HuH-7.5 (cell line): ENCODE measurements around the gene FBRSL1.

Source experiments
- DNase-seq: peaks from one replicate; pipeline ENCODE4 v3.0.0; 2011; ENCODE audit warnings: low spot score

Gene FBRSL1

GRCh38 chr12:132511516-132512196 lies 21.7 kb downstream of the FBRSL1 start:
- no peak for DNase-seq

DNA sequence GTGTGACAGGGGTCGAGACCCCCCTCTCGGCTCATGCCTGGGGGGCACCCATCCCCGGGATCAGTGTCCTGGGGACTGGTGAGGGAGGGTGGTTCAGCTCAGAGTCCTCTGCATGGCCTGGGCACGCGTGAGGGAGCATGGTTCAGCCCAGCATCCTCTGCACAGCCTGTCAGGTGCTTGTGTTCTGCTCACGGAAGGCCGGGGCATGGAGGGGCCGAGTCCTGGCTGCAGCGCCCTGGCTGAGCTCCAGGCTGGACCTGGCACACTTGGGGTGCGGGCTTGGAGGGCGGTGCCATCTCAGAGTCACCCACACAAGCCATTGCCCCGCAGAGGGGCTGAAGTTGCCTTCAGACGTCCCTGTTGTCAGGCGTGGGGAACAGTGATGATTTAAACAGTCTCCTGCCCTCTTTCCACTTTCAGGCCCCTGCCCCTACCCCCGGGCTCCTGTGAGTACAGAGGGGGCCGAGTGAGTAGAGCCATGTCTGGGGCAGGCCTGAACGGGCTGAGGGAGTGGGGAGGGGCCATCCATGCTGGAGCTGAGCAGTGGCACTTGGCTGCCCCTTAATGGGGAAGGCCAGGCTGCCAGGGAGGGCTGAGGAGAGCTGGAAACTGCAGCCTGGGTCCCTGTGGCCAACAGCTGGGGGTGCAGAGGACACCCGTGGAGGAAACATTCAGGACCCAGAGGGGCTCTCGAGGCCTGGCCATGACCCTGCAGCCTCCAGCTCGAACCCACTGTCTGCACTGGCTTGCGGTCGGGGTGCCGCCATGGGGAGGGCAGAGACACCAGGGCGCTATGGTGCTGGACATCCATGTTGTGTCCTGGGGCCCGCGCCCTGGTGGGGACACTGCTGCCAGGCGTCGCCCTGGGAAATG lies 22.5 kb downstream of the FBRSL1 start:
- DNase-seq, result no peak

DNA sequence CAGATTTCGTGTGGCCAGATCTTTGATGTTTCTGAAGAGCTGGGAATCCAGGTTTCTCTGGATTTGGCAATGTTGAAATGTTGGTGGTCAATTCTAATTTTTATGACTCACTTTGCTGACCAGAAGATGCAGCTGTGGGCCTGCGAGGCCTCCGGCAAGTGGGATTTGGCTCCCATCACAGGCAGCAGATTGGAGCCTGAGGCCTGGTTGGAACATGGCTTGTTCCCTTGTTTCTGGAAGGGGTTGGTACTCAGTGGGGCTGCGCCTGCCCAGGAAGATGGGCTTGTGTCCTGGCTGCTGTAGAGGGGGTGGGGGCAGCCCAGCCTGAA lies 23.1 kb downstream of the FBRSL1 start:
- DNase-seq, result no peak

DNA sequence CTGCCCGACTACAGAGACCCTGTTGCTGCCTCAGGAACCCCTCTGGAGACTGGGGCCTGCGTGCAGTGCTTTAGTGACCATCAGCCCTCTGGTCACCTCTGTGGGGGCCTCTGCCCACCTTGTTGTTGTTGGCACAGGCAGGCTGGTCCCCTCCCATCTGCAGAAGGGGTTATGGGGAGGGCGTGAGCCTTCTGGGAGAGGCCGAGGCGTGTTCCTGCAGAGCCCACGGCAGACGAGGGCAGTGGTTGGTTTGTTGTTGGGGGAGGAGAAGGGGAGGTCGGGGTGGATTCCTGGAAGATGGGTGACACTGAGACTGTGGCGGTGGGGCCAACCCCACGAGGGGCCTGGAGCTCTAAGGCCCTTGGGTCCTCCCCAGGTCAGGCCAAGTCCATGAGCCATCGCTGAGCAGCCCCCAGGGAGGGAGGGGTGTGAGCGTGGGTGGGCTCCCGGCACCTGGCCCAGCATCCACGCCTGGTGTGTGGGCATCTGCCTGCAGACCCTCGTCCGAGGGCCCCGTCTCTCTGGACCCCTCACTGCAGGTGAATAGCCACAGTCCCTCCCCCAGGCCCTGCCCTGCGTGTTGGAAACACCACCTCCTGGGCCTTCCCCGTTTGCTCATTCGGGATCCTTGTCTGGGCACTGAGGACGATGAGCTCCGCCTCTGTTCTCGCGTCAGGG lies 23.6 kb downstream of the FBRSL1 start:
- no peak for DNase-seq

DNA sequence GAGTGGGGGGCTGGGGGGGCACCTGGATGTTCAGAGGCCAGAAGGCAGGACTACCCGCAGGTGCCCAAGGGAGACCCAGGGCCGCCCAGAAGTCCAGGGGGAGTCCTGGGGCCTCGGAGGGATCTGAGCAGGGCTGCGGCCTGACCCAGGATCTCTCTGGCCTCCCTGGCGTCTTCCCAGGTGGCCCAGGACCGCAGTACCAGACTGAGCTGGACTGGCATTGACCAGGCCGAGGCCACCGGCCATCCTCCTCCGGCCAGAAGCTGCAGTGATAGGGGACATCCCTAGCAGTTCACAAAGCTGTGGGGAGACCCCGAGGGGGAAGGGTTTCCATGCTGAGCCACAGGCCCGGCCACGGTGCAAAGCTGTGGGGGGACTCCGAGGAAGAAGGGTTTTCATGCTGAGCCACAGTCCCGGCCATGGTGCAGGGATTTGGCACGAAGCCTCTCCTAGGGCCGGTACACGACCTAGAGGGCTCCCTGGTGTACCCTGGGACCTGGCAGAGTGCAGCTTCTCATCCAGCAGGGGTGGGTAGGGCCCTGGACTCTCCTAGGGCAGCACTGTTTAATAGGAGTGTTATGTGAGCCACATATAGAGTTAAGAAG lies 24.4 kb downstream of the FBRSL1 start:
- DNase-seq, result no peak

- DNase-seq, result no peak
Measured at GRCh38 chr12:132514838-132515237, 24.9 kb downstream of the FBRSL1 start.

DNA sequence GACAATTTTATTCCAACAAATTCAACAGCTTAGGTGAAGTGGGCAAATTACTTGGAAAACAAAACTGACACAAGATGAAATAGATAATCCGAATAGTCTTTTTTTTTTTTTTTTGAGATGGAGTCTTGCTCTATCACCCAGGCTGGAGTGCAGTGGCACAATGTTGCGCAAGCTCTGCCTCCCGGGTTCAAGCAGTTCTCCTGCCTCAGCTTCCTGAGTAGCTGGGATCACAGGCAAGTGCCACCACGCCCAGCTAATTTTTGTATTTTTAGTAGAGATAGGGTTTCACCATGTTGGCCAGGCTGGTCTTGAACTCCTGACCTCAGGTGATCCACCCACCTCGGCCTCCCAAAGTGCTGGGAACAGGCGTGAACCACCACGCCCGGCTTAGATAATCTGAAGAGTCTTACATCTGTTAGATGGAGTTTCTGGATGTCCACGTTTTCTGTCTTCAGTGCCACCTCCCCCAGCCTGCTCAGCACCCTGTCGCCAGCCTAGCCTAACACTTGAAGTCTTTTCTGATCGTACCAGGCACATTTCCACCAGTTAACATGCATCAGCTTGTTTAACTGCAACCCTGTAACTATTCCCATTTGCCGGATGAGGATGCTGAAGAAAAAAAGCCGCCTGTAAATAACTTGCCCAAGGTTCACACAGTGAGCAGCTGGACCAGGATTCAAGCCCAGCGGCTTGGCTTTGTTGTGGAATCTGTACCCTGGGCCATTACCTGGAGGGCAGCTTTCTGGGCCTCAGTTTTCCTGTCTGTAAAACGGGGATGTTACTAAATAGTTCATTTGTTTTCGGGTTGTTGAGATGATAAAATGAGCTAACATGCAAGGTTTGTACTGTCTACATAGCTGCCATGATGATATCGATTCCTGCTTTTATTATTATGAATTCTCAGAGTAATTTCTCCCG lies 26.4 kb downstream of the FBRSL1 start:
- no peak for DNase-seq

DNA sequence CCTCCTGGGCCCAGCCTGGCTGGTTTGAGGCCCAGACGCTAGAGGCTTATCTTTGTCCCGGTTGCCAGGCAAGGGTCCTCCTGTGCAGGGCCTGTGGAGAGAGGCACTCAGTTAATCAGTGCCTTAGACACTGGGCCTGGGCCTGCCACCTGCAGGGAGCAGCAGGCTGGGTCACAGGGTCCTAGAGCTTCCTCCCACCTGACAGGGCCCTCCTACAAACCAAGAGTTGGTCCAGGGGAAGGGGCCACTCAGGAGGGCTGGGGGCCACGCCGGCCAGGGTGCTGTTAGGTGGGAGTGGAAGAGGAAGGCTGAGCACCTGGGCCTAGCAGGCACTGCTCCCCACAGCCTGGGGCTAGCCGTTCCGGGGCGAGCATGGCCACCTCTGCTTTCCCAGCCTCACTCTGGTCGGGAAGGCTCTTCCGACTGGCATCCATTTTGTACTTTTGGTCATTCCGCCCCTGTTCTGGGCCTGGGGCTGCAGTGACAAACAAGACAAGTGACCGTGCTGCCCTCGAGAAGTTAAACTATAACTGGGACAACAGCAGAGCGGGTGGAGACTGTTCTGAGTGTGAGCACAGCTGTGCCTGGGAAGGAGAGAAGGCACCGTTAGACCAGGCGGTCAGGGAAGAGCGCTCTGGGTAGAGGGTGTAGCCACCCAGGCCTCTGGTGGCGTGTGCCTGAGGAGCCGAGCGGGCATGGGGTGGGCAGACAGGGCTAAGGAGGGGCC lies 27.2 kb downstream of the FBRSL1 start:
- peak; percentile 83 for DNase-seq

DNA sequence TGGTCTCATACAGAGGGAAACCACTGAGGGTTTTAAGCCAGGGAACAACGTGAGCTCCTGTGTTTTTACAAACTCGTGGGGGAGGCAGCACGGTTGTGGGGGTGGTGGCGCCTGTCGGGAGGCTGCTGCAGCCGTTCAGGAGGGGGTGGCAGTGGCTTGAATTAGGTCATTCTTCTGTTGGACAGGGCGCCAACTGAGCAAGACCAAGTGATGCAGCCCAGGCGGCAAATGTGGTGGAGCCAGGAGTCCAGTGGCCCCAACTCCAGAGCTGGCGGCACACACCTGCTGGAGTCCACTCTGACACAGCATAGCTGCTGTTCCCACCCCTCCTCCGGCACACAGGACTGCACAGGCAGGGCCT lies 27.8 kb downstream of the FBRSL1 start:
- DNase-seq, result no peak

DNA sequence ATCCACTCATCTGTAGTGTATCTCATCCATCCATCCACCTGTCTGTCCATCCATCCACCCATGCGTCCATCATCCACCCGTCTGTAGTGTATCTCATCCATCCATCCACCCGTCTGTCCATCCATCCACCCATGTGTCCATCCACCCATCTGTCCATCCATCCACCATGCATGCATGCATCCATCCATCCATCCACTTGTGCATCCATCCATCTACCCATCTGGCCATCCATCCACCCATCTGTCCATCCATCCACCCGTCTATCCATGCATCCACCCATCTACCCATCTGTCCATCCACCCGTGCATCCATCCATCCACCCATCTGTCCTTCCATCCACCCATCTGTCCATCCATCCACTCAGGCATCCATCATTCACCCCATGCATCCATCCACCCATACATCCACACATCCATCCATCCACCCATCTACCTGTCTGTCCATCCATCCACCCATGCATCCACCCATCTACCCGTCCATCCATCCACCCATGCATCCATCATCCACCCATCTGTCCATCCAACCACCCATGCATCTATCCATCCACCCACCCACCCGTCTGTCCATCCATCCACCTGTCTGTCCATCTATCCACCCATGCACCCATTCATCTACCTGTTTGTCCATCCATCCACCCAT lies 28.5 kb downstream of the FBRSL1 start:
- no peak for DNase-seq

DNA sequence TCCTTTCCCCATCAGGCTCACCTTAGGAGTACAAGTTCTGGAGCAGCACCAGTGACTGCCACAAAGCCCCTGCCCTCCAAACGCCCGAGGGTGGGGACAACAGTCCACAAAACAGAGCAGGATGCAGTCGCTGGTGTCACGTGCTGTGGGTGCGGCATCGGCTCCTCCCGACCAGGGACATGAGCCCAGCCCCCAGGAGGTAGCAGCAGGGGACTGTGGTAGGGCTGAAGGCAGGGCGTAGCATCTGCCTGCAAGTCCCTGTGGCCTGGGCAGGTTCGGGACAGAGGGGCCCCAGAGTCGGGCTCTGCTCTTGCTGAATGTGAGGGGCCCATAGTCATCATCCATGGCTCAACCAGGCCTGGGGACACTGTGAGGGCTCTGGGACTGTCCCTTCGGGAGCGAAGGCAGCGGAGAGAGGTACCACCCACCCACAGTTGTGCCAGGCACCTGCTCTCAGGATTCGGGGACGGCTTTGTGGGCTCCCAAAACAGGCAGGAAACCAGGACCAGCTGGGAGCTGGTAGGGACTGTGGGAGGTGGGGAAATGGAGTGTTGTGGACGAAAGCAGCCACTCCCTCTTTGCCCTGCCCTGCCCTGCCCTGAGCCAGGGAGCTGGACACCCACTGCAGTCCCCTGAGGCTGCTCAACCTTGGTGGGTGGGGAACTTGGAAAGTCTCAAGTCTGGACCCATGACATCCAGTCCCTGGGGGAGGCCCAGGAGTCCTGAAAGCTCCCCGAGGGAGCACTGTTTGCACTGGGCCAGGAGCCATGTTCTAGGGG lies 30.7 kb downstream of the FBRSL1 start:
- DNase-seq, result no peak

- no peak for DNase-seq
Measured at GRCh38 chr12:132521200-132521580, 31.2 kb downstream of the FBRSL1 start.

DNA sequence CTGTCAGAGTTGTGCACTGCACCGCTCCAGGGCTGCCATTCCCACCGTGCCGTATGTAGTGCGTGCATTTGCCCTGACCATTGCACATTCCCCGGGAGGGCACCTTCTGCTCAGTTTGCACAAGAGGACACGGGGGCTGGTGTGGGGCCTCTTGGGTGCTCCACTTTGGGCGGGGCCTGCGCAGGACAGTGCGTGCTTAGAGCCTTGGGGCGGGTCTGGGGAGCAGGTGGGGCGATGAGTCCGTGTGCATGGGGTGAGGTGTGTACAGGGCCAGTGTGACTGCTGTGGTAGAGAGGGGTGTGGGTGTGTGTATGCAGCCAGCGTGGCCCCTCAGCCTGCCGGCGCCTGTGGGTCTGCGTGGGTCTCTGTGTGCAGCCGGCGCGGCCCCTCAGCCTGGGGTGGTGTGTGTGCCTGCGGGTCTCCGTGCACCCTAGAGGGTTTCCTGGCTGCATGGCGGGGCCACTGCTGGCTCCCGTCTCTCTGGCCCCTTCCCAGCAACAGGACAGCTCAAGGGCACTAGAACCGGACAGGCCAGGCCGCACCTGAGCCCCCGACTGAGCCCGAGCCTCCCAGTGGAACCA lies 31.9 kb downstream of the FBRSL1 start:
- no peak for DNase-seq

GRCh38 chr12:132522592-132523380 lies 32.8 kb downstream of the FBRSL1 start:
- DNase-seq, result no peak

DNA sequence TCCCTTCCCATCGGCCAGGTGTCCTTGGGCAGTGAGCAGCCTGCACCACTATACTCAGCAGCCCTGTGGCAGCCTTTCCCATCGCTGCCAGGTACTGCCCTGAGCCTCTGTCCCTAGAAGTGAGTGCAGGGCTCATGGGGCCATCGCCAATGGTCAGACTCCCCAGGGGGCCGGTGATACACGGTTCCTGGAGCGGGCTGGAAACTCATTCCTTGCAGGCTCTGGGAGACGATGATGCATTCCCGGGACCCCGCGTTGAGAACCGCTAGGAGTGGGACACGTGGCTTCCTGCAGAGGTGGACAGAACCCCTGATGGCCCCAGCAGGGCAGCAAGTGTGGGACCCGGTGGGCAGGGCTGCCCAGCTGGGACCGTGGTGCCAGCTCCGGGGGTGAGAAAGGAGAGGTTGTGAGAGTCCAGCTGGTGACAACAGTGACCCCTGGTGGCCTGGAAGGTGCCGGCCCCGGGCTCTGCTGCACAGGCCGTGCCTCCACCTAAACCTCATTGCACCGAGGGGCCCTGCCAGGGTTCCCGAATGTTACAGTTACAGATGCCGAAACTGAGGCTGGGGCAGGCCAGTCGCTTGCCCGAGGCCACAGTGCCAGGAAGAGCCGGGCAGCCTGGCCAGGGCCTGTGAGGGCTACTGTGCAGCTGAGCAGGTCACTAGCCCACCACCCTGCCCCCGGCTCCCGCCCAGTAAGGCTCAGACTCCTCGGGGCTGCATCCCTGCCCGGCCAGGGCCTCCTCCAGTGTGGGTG lies 33.8 kb downstream of the FBRSL1 start:
- DNase-seq, result peak; percentile 95

DNA sequence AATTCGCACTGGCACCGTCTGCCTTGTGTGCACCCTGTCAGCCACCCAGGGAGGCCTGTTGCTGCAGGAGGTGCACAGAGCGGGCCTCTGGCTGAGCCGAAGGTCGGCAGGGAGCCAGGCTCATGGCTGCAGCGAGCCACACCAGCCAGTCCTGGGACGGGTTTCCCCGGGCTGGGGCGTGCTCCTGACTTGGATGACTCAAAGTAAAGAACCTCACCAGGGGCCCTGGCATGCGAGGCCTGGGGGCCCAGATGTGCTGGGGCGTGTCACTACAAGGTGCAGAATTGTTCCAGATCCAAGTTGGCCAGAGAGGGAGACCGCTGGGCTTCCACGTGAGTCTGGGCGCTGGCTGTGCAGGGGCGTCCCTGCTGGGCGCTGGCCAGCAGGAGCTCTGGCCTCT lies 34.5 kb downstream of the FBRSL1 start:
- peak; percentile 61 for DNase-seq

DNA sequence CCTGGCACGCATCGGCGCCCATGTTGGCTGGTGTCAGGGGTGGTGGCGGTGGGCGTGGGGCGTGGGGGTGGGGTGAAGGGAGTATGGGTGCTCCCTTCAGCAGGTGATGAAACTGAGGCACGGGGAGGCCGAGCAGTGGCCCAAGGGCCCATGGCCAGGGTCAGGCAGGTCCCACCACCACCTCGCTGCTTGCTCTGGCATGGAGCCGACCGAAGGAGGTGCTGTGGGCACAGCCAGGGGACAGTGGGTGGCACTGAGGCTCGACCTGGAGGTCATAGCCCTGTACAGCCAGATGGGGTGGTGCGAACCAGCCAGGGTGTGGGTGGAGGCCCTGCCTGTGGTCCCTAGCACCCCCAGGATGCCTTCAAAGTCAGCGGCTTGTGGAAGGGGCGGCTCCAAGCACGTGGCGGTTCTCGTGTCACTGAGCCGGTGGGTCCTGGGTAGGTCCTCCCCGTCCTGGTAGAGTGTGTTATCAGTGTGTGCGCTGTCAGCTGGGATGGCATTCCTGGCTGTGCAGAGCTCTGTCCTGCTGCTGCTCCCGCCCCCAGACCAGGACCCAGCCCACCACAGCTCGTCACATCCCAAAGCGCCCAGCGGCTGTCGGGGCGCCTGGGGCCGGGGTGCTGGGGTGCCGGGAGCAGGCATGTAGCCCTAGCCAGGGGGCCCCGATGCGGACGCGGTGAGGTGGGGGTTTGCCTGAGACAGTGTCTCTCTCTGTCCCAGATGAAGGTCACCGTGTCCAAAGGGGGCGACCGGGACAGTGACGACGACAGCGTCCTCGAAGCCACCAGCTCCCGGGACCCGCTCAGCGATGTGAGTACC lies 35.3 kb downstream of the FBRSL1 start:
- DNase-seq, result no peak
